GM19328 (cell line): ENCODE data around the gene GTF2E1.
"Not testable (repeated sequence)": the region's sequence is repeated elsewhere in the genome, so short reads cannot be mapped to it uniquely, and the experiment has no call there.

Source experiments
- ATAC-seq: cut with Tn5 transposase; IDR thresholded peaks from one replicate; pipeline ENCODE4 v1.9.1; 2021; ENCODE audit warnings: mild to moderate bottlenecking, moderate library complexity; ENCODE audit not compliant: unreplicated experiment

The GTF2E1 gene

DNA sequence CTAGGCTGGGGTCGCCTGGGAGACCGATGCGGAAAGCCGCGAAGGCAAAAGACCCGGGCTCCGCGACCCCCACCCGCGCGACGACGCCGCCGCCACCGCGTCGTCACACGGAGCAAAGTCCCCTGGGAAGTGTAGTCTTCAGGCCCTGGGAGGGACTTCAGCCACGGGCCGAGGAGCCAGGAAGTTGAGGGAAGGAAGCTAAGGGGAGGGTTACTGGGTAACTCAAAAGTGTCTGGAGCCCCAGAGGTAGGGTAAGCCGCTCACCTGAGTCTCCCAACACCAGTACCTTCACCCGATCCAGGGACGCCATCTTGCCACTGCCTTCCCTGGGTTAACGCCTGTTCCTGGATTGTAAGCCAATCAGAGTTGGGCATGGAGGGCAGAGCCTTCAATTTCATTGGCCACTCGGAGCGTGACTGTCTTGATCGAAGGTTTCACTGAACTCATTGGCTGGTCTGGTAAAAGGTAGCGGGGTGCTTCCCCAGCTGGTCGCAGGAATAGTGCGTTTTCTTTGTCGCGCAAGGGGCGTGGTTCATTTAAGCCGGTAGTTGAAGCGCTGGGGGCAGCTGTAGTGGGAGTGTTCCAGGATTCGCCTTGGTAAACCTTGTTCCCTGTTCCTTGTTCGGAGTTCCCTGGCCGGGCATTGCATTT is at the start of gene GTF2E1, which contains the start of gene RABL3:
Gene GTF2E1 (plus strand): TSS at position 547 of the 651 bp plus-strand sequence. CDS start 7,809 bp downstream, outside the sequence.
Gene RABL3 (minus strand): TSS at position 319 of the 651 bp plus-strand sequence. CDS start 9 bp downstream, at position 310.
- ATAC-seq: peak; percentile 99

DNA sequence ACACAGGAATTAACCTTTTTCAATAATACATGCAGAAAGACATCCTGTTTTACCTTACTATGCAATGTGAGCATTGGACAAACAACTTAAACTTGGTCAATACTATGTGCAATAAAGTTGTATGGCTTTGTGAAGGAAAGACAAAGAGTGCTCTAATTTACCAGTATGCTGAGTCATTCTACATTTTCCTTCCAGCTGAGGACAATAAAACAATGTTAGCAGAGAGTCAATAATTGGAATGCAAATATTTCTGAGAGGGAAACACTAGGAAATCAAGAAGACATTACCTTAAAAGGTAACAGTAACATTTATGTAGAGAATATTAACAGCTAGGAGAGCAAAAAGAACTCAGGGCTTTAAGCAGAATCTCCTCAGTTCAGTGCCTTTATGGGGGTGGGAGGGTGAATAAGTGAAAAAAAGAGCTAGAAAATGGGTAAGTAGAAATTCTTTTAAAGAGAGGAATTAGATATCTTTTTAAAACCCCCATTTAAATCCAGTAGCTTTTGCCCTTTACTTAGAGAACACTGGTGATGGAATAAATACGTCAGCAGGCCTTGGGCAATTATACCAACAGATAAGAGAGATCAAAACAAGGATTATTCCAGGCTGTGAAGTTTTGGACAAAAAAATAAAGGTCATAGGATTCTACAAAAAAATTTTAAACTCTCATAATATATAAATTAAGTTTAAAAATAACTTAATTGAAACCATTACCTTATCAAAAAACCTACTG is 48.9 kb upstream of the GTF2E1 start:
- ATAC-seq: no peak

DNA sequence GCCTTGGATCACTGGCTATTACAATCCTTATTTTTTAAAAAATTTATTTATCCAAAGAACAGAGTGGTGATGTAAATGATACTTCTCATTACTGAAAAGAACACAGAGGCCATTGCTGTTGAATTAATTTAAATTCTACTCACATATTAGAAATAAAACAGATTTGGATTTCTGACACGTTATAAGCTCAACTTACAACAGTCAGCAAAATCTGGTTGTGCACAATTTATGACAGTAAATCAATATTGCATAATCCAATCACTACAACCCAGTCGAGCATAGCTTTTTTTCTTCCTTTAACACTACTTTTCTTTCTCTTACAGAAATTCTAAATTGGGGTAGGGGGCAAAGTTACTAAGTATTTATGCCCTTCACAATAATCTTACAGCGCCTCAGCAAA is 43.2 kb upstream of the GTF2E1 start:
- no peak for ATAC-seq

DNA sequence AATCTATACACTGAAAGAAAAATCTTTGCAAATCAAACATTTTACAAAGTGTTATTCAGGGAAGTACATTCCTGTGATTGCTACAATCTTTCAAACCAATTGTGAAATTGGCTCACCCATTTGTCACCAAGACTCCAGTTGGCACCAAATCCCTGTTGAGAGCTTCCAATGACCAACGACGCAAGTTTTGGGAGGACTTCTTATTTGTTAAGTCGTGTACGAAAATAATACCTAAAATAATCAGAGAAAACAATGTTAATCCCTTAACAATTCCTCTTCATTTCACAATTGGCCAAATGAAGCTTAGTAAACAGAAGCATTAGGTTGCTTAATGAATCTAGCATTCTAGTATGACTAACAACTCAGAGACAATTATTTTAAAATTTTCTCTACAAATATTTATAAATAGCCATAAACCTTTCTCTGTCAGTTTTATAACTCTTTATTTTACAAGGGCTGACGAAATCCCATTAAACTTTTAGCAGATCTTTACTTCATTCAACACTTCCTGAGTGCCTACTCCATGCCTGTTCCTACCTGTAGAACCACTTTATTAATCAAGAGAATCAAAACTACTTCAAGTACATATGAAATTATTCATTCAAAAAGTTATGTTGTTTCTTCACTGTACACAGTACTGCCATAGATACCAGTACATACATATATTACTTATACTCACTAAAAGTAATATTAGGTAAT is 36.5 kb upstream of the GTF2E1 start:
- ATAC-seq: no peak

DNA sequence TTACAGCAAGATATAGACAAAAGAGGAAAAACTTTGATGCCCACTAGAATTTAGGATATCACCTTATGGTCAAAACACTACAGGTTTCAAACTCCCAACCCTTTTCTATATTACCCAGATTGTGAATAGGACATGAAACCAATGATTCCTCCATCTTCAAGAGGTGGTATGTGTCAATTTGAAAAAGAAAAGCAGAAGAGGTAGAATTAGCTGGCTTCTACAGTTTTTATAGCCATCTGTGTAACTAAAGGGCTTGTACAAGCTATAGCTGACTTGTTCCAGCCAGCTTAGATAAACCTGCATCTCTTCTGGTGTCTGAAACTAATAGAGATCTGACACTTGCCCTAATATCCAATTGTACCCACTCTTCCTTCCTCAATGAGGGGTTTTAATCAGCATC is 35.6 kb upstream of the GTF2E1 start:
- ATAC-seq: no peak

DNA sequence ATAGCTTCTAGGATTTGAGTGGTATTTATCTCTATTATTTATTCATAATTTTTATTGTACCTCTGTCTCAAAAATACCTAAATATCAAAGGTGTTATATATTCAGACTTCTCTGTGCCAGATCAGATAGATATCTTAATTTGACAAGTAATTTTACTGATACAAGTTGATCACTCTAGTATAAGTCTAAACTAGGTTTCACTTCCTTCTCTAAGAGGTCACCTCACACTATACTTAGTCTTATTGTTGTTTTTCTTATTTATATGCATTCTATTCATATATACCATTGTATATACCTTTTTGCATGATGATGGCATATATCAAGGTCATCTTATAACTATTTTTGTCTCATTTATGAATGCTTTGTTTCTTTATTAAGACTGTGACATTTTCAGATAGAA is 34.1 kb upstream of the GTF2E1 start:
- ATAC-seq: no peak

DNA sequence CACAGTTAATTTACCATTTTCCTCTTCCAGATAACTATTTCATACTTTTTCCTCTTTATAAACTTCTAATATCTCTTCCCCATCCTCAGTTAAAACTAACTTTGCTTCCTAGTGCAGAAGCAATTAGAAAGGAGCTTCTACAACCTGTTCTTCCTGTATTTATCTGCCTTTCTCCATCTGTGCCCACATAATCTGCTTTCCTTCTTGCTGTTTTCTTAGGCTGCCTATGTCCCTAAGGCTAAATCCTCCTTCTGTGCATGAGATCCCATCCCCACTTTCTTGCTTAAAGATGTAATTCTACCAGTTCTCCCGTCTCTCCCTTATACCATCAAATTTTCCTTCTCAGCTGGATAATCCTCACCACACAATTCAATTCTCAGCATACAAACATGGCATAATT is 32.2 kb upstream of the GTF2E1 start:
- ATAC-seq: no peak

DNA sequence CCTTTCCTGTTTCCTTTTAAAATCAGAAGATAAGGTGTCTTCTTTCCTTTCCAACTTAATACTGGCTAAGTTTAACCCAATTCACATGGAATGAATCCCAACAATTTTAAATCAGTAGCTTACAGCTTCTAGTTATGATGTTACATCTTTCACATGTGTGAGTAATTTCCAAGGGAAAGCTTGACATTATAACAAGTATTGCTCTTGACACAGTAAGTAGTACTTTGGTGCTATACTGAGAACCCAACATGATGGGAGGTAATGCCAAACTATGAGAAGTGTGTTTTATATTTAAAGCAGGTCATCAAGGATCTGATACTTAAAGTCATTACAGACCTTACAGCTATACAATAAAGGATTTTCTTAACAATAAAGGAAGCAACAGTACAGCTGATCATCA is 29.3 kb upstream of the GTF2E1 start:
- no peak for ATAC-seq

DNA sequence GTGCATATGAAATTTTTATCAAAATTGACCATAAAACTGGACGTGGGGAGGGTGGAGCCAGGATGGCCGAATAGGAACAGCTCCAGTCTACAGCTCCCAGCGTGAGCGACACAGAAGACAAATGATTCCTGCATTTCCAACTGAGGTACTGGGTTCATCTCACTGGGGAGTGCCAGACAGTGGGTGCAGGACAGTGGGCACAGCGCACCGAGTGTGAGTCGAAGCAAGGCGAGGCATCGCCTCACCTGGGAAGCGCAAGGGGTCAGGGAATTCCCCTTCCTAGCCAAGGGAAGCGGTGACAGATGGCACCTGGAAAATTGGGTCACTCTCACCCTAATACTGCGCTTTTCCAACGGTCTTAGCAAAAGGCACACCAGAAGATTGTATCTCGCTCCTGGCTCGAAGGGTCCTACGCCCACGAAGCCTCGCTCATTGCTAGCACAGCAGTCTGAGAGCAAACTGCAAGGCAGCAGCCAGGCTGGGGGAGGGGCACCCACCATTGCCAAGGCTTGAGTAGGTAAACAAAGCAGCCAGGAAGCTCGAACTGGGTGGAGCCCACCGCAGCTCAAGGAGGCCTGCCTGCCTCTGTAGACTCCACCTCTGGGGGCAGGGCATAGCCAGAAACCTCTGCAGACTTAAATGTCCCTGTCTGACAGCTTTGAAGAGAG is 23.2 kb upstream of the GTF2E1 start:
- not testable (repeated sequence) for ATAC-seq

DNA sequence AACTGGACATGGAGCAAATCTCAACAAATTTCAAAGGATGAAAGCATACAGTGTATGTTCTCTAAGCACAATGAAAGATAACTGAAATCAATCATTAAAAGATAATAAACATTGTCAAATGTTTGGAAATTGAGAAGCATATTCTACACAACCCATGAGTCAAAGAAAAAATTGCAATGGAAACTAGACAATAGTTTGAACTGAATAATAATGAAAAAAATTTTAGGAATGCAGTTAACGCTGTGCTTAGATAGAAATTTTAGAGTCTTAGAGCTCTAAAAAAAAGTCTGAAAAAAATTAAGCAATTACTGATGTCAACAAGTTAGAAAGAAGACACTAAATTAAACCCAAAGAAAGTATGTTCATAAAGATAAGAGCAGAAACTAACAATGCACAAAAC is 15.8 kb upstream of the GTF2E1 start:
- no peak for ATAC-seq

DNA sequence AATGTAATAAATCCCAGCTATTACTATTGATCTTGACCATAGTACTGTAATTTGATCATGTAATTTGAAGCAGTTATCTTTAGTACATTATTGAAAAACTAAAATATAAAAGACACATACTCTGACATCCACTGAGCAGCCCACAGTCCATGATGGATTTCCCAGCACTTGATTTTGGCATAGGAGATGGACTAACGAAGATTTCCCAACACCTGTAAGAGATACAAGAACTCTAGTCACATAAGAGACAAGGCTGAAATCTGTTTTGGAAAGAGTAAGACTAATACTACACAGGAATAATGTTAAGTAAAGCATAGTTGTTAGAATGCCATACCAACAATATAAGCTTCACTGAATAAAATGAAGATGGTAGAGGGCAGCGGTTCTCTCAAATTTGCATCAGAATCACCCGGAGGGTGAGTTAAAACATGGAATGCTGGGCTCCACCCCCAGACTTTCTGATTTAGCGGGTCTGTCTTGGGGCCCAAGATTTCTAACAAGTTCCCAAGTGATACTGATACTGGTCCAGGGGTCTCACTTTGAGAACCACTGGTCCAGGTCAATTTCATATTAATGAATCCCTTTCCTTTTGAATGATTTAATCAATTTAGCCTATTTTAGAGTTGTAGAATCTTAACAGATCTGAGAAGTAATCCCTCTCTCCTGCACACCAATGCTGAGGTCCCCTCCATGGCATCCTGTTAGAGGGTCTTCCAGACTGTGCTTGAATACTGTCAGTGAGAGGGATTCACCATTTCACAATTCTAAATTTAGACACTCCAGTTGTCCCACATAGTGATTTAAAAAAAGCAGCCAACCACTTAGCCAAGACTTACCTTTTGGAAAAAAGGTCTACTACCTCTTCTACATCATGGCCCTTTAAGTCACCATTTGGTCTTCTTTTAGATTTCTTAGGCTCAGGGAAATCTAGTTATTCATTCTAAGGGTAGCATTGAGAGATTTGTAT is 11.7 kb upstream of the GTF2E1 start:
- ATAC-seq: no peak

DNA sequence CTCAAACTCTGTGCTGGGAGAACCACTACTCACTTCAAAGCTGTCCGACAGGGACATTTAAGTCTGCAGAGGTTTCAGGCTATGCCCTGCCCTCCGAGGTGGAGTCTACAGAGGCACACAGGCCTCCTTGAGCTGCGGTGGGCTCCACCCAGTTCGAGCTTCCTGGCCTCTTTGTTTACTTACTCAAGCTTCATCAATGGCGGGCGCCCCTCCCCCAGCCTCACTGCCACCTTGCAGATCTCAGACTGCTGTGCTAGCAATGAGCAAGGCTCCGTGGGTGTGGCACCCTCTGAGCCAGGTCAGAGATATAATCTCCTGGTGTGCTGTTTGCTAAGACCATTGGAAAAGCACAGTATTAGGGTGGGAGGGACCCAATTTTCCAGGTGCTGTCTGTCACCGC is 4.5 kb upstream of the GTF2E1 start:
- ATAC-seq: not testable (repeated sequence)

DNA sequence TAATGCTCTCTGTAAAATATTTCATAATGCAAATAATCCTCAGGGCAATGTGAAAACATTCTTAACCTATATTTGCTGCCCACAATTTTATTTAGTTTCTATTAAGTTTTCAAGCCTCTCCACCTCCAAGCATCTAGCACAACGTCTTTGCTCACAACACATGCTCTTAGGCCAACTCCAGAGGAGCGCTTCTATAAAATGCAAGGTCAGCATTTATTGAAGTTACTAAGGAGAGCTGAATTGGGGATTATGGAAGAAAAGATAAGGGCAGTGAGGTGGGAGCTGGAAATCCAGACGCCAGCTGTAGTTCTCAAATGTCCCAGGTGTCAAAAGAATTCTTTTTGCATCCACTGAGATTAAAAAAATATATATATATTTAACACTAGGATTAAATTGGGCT is 1.2 kb upstream of the GTF2E1 start:
- ATAC-seq: no peak

DNA sequence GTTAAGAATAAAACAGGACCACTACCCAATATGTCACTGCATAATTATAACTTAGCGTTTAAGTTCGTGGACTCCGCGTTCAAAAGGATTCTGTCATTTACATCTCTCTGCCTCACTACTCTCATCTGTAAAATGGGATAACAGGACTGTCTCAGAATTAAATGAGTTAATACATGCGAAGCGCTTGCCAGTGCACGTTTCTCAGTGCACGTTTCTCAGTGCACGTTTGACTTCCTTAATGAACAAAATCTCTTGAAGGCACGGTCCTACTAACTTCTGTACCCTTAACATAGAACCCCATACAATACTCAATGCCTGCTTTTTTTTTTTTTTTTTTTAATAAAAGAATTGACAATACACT is 727 bp upstream of the GTF2E1 start:
- peak; percentile 14 for ATAC-seq

DNA sequence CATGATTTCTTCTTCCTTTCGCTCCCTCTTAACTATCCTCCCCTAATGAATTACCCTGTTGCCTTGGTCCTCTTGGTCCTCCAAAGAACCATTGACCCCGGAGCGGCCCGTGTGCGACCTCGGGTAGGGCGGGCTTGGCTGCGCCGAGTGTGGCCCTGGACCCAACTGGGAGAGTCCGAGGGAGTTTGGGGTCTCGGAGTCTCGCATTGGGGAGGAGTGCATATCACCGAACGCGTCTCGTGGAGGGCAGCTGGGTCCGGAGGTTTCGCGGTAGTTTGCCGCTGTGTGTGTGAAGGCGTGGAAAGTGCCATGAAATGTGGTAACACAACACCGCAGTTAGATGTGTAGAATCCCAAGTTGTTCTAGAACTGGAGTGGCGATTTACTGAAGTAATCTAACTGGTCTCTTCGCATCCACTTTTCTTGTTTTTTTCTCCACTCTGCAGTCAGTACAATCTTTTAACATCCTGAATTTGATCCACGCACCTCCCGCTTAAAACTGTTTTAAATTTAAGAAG is 363 bp downstream of the GTF2E1 start:
- peak; percentile 24 for ATAC-seq

DNA sequence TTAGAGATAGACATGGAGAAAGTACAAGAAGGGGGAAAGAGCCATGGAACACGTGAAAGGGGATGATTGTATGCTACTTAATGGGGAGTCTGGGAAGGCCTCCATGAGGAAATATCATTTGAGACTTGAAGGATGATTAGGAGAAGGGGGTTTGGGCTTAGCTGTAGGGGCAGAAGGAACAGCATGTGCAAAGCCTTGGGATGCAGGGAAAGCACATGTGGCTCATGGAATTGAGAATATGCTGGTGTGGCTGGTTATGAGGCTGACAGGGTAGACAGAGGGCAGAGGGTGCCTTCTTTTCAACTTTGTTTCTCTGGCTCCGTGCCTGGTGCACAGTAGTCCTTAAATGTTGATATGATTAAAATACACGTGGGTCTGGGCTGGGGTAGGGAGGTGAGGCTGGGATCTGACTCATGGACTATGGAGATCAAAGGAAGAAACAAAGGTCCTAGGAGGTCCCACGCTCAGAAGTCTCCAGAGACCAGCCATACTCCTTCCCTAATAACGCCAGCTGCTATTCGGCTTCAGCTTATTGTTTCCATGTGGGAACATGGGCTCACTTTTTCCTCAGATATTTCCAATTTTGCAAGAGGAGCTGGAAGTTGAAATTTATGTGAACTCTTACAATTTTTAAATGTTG is 1.1 kb downstream of the GTF2E1 start:
- no peak for ATAC-seq

DNA sequence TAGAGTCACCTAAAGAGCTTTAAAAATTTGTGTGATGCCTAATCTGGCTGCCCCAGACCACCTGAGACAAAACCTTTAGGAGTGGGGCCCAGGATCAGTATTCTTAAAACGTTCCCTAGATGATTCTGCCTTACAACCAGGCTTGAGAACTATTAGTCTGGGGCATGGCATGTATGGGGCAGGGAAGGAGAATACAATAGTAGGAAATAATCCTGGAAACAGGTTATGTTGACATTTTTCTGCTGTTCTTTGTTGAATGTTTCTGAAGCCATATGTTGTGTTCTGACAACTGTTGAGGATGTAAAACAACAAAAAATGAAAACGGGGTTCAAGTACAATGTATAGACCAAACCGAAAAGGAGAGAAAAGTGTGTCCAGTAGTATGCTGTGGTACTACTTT is 2.9 kb downstream of the GTF2E1 start:
- ATAC-seq: no peak

DNA sequence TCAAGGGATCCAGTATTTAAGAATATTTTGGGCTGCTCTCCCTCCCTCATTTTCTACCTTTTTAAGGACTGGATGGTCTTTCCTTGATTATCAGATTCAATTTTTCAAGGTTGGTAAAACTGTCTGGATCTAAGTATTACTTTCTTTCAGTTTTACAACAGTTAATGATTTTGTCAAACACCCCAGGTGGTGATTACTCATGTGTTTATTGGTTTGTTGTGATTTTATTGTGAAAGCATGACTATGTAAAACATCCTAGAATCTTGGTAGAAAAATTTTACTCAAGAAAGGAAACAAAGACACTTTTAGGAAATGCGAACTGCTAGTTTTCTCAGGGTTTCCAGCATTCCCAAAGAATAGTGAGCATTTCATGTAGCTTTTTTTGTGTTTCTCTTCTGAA is 7.3 kb downstream of the GTF2E1 start:
- no peak for ATAC-seq

DNA sequence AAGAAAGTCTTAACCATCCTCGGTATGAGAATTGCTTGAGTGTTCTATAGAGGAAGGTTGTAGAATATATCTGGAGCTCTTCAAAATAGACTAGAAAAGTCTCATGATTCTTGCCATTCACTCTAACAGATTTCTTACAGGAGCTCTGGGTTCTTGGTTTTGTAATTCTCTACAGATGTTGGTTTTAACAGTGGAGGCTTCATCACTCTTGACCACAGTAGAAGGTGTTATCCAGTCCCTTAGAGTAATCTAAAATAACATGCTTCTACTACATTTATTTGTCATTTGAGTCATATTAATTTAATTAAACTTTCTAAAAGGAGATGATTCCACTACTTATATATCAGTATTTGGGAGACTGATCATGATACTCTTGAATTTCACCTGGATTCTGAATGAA is 9.7 kb downstream of the GTF2E1 start:
- no peak for ATAC-seq

DNA sequence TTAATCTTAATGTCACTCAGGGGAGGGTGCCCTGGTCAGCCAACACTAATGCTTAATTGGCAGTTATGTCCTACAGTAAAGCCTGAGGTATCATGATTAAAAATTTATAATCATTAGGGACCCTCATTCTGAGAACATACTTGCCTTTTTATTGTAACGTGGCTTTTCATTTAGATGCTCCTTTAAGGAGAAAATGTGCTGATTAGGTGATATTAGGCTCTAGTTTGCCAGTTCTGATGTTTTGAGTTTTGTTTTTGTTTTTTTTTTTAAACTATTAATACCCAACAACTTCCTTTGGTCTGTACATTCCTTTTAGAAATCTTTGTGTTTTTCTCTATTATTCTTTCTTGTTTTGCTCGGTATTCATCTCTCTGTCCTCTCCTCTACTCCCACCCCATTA is 10.3 kb downstream of the GTF2E1 start:
- ATAC-seq: no peak
